Nephron progenitor cell (in vitro differentiated cells): Measurements from ENCODE around the gene KCND2.
A peak's percentile ranks its signal among the peaks of the same experiment; 100 is the strongest.

Source experiments
- DNase-seq: peaks from one replicate; pipeline ENCODE4 v3.0.0; 2021
- H3K27ac Mint-ChIP-seq: 2 replicates; pipeline ENCODE4 v1.8.0; 2021; ENCODE audit warnings: mild to moderate bottlenecking, moderate library complexity, mixed read lengths
- H3K27me3 Mint-ChIP-seq: 2 replicates; pipeline ENCODE4 v1.8.0; 2021; ENCODE audit warnings: mild to moderate bottlenecking, low read depth, mixed read lengths; ENCODE audit not compliant: poor library complexity
- H3K36me3 Mint-ChIP-seq: 2 replicates; pipeline ENCODE4 v1.8.0; 2021; ENCODE audit warnings: low read depth, mixed read lengths
- H3K4me1 Mint-ChIP-seq: 2 replicates; pipeline ENCODE4 v1.8.0; 2021; ENCODE audit warnings: mixed read lengths
- H3K4me3 Mint-ChIP-seq: 2 replicates; pipeline ENCODE4 v1.8.0; 2021; ENCODE audit warnings: mild to moderate bottlenecking, moderate library complexity, mixed read lengths
- H3K9me3 Mint-ChIP-seq: 2 replicates; pipeline ENCODE4 v1.8.0; 2021; ENCODE audit warnings: mild to moderate bottlenecking, moderate library complexity, mixed read lengths
- TF ChIP-seq, protein P1 (sequence below): fragments of 200-600 bp; sonication (generic); IDR thresholded peaks from 2 replicates; pipeline ENCODE4 v1.5.0; 2021; ENCODE audit warnings: antibody characterized with exemption

Gene KCND2

DNA sequence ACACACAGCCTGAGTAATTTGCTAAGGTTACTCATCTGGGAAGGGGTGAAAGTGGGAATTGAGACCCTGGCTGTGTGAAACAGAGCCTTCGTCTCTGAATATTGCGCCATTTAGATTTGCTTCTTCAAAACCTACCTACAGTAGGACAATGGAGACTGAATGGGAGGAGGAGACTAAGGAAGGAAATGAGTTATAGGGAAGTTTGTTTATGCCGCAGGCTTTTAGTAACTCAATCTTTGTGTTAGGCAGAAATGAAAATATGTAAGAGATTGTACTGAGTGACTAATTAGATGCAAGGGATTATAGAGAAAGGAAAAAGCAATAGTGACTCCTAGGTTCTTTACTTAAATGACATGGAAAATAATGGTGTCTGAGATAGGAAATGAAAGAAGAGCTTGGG is 80.2 kb downstream of the KCND2 start:
- Mint-ChIP-seq H3K4me1 (no peaks in the 10 kb centered on the region), H3K27me3 (peaks cover 4% of the 10 kb centered on the region), H3K27ac (peak overlapping the region; percentile 2), H3K36me3 (no peaks in the 10 kb centered on the region), H3K4me3 (no peak overlapping the region), H3K9me3 (no peaks in the 10 kb centered on the region)
- TF ChIP-seq, protein P1, sequence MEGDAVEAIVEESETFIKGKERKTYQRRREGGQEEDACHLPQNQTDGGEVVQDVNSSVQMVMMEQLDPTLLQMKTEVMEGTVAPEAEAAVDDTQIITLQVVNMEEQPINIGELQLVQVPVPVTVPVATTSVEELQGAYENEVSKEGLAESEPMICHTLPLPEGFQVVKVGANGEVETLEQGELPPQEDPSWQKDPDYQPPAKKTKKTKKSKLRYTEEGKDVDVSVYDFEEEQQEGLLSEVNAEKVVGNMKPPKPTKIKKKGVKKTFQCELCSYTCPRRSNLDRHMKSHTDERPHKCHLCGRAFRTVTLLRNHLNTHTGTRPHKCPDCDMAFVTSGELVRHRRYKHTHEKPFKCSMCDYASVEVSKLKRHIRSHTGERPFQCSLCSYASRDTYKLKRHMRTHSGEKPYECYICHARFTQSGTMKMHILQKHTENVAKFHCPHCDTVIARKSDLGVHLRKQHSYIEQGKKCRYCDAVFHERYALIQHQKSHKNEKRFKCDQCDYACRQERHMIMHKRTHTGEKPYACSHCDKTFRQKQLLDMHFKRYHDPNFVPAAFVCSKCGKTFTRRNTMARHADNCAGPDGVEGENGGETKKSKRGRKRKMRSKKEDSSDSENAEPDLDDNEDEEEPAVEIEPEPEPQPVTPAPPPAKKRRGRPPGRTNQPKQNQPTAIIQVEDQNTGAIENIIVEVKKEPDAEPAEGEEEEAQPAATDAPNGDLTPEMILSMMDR: no peak
- no peak for DNase-seq

DNA sequence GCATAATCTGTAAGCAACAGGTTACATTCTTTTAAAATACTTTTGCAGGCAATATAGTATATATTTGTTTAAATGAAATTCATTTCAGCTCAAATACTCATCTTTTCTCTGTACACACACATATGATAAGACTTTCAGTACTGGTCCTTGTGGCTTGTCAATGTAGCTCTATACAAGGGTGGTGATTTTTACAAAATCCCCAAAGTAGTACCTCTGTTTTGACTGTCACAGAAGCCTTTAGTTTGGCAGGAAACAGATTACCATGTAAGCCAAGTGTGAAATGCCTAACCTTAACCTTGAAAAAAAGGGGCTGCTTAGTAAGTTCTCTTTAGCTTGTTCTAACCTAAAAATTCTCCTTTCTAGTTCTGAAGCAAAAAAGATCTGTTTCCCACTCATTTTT is 87.9 kb downstream of the KCND2 start:
- Mint-ChIP-seq H3K4me1 (no peaks in the 10 kb centered on the region), H3K9me3 (no peaks in the 10 kb centered on the region), H3K36me3 (no peaks in the 10 kb centered on the region), H3K27me3 (peaks cover 3% of the 10 kb centered on the region), H3K4me3 (no peak overlapping the region), H3K27ac (no peak overlapping the region)
- DNase-seq: no peak
- TF ChIP-seq, protein P1: no peak

DNA sequence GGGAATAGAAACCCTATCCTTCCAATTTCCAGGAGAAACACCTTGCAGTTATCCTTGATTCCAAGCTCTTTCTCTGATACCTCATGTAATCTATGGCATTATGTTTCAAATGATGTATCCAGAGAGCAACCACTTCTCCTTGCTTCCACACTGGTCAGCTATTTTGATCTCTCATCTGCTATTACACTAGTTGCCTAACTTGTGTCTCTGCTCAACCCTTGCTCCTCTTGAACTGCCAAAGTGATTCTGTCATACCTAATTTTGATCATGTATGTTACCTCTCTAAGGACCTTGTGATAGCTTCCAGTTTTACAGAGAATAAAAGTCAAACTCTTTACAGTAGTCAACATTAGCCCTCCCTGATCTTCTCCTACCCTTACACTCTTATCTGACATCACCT is 90.4 kb downstream of the KCND2 start:
- no peak for DNase-seq
- Mint-ChIP-seq H3K4me3 (no peak overlapping the region), H3K27ac (no peak overlapping the region), H3K4me1 (no peaks in the 10 kb centered on the region), H3K27me3 (peaks cover 3% of the 10 kb centered on the region), H3K36me3 (no peaks in the 10 kb centered on the region), H3K9me3 (no peaks in the 10 kb centered on the region)
- TF ChIP-seq, protein P1: no peak

DNA sequence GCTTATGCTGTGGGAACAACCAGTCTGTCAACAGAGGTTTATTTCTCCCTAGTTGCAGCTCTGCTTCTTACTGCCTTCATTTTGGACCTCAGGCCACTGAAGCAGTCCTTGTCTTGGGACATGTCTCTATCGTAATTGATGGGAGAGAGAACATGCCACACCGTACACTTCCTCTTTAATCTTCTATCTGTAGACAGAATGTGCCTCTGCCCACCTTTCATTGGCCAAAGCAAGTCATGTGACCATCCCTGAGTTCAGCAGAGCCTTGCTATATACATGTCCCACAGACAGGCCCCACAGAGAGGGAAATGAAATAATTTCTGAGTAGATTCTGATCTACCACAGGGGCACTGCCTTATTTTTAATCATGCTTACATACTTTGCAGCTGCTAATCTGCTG is 98.0 kb downstream of the KCND2 start:
- Mint-ChIP-seq H3K9me3 (no peaks in the 10 kb centered on the region), H3K4me3 (no peak overlapping the region), H3K36me3 (no peaks in the 10 kb centered on the region), H3K4me1 (peaks cover 11% of the 10 kb centered on the region), H3K27me3 (no peaks in the 10 kb centered on the region), H3K27ac (no peak overlapping the region)
- DNase-seq: no peak
- TF ChIP-seq, protein P1: no peak

DNA sequence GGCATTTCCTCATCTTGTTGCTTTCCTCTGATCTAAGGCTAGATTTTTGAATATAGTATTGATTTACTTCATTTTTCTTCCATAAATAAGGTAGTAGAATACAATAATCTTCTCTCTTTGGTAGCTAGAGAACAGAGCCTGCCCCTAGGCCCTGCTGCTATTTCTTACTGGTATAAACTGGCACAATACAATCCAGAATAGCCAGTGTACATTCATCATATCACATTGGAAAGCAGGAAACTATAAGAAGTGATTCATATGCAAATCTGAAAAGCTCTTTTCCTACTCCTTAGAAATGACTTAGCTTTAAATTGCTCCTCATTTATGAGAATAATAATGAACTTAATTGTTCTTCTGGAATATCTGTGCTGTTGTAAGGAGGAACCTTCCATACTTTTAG is 100.2 kb downstream of the KCND2 start:
- no peaks in the 10 kb centered on the region for H3K36me3 Mint-ChIP-seq
- DNase-seq: no peak
- H3K27ac Mint-ChIP-seq: no peak overlapping the region
- TF ChIP-seq, protein P1: no peak
- H3K9me3 Mint-ChIP-seq: no peaks in the 10 kb centered on the region
- H3K4me3 Mint-ChIP-seq: no peak overlapping the region
- no peaks in the 10 kb centered on the region for H3K27me3 Mint-ChIP-seq
- peaks cover 11% of the 10 kb centered on the region for H3K4me1 Mint-ChIP-seq

DNA sequence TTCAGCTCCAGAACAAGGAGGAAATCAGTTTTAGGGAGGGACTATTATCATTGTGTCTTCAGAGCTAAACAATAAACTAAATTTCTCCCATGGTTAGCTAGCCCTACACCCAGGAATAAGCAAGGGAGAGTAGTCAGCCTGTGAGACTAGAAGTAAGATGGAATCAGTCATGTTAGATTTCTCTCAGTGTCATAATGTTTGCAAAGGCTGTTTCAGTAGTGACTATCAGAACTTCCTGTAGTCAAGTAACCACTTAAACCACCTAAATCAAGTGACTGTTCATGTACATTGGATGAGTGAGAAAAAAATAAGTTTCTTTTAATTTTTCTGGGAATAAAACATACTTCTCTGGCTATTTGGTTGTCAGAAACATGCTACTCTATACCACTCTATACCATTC is 121.6 kb downstream of the KCND2 start:
- Mint-ChIP-seq H3K27ac (no peak overlapping the region), H3K4me1 (no peaks in the 10 kb centered on the region), H3K36me3 (no peaks in the 10 kb centered on the region), H3K9me3 (no peaks in the 10 kb centered on the region), H3K27me3 (no peaks in the 10 kb centered on the region), H3K4me3 (no peak overlapping the region)
- DNase-seq: no peak
- TF ChIP-seq, protein P1: no peak
